GM13977 (cell line): ENCODE data around the gene L3MBTL4.

ENCODE experiments used
- DNase-seq: peaks from one replicate; pipeline ENCODE4 v3.0.0; 2012; ENCODE audit warnings: low spot score
- in situ Hi-C: fragments of 300-500 bp; cut with MboI; formaldehyde crosslinking; loops from one replicate; pipeline ENCODE4 v1.12.0; 2022; ENCODE audit warnings: low sequenced_read_pairs, low pct_unique_long_range_greater_than_20kb, mixed read lengths, inconsistent platforms; ENCODE audit not compliant: unreplicated experiment
- TF ChIP-seq, protein P1 (sequence below): IDR thresholded peaks from 2 replicates; pipeline ENCODE4 v1.5.1; 2012; ENCODE audit warnings: mild to moderate bottlenecking, control low read depth; ENCODE audit not compliant: insufficient read depth; ENCODE audit errors: extremely low read depth, missing control alignments

L3MBTL4 gene

DNA sequence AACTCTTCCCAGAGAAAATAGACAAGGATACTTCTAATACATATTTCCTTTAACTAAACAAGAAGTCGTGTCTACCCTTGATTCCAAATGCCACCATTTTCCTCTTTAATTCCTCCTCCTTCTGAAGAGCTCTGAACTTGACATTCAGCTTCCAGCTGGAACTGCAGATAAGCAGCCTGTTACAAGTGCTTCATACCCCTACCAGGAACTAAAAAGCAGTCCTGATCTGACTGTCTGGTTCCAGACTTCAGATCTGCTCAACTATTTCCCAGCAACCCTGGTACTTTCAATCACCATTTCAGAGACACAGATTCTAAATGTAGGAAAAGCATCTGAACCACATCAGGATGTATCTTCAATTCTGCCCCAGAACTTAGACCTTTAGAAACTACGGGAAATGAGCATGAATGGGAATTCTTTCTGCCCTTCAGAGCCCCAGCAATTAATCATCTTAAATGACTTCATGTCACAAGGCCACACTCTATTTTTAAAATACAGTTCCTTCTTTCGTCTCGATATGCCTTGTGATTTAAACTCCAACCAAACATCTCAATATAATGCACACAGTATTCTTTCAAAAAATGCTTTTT, 159.5 kb downstream of the L3MBTL4 start:
- TF ChIP-seq, protein P1, sequence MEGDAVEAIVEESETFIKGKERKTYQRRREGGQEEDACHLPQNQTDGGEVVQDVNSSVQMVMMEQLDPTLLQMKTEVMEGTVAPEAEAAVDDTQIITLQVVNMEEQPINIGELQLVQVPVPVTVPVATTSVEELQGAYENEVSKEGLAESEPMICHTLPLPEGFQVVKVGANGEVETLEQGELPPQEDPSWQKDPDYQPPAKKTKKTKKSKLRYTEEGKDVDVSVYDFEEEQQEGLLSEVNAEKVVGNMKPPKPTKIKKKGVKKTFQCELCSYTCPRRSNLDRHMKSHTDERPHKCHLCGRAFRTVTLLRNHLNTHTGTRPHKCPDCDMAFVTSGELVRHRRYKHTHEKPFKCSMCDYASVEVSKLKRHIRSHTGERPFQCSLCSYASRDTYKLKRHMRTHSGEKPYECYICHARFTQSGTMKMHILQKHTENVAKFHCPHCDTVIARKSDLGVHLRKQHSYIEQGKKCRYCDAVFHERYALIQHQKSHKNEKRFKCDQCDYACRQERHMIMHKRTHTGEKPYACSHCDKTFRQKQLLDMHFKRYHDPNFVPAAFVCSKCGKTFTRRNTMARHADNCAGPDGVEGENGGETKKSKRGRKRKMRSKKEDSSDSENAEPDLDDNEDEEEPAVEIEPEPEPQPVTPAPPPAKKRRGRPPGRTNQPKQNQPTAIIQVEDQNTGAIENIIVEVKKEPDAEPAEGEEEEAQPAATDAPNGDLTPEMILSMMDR, result no peak
- DNase-seq, result no peak
- in situ Hi-C loops, result no loop called here

DNA sequence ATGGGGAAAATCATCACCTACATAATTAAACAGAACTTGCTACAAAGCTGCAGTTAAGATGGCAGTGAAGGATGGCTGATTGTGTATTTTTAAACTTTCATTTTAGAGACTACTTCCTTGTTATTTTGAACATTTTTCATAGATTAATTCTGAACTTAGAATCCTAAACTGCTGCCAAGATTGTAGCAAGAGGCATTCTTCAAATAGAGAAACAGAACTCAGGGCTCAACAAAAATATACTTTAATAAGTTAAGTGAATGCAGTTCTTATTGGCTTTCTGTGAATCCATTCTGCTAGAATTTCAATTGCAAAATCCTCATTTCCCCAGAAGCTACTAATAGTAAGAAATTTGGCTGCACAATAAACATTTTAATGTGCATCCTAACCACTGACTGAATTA, 160.3 kb downstream of the L3MBTL4 start:
- TF ChIP-seq, protein P1, result no peak
- DNase-seq, result no peak
- in situ Hi-C loops, result no loop called here

DNA sequence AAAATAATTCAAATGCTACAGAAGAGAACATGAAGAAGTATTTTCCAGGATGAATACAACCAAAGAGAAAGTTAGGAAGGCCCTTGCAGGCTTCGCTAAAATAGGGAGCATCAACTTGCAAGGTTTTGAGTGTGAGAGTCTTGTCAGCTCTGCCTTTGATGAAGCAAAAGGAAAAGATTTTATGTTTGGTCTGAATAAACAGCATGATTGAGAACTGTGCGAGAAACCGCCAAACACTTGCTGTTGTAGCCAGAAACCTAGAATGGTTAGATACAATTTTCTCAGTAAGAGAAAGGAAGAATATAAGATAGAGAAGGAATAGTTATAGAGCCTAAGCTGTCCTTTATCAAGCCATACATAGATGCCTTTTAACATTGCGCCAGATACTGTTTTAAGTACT, 163.6 kb downstream of the L3MBTL4 start:
- TF ChIP-seq, protein P1, result no peak
- no peak for DNase-seq
- in situ Hi-C loops, result no loop called here

DNA sequence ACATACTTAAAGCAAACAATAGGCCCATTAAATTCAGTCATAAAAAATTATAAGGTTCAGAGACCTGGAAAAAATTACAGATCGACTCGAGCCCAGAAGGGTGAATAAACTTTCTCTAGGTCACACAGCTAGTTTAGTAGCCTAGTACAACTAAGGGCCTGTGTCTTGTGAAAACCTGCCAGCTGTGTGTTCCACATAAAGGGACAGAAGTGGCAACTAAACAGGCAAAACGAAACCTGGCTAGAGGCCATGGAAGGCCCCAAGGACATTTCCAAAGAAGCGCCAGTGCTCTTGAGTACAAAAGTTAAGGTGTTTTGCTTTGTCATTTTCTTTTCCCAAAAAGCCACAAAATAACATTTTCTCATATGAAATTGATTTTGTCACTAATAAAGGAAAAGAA, 164.9 kb downstream of the L3MBTL4 start:
- TF ChIP-seq, protein P1, result no peak
- in situ Hi-C loops, result no loop called here
- DNase-seq, result no peak

DNA sequence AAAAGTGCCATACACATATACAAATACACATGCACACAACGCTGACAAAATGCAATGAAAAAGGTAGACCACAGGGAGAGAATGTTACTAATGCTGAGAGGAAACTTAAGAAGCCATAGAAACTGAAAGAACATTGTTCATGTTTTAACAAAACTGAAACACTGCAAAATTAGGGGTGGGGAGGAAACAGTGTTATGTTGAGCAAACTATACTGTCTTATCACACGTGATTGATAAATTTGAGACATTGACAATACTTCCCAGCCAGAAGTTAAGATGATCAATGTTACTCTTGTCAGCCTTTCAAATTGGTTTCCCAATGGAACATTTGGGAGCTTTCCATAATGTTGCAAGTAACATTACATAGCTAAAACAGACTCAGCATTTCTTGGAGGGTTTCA, 165.5 kb downstream of the L3MBTL4 start:
- DNase-seq, result peak; percentile 70
- in situ Hi-C loops, result no loop called here
- TF ChIP-seq, protein P1, result no peak

DNA sequence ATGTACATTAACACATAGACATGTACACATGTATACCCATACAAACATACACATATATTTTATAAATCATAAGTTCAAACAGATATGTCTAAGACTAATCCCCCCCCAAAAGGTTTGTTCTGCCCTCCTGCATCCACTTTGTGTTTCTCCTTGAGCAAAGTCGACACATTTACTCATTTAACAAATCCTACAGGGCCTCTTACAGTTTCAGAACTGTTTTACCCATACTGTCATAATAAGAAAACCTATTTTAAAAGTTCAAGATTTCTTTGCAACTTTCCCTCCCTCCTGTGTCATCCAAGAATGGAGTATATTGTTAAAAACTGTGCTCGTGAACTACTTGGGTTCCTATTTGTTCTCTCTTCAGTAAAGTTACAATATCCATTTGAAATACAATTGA, 166.7 kb downstream of the L3MBTL4 start:
- no peak for DNase-seq
- TF ChIP-seq, protein P1, result no peak
- in situ Hi-C loops, result no loop called here

DNA sequence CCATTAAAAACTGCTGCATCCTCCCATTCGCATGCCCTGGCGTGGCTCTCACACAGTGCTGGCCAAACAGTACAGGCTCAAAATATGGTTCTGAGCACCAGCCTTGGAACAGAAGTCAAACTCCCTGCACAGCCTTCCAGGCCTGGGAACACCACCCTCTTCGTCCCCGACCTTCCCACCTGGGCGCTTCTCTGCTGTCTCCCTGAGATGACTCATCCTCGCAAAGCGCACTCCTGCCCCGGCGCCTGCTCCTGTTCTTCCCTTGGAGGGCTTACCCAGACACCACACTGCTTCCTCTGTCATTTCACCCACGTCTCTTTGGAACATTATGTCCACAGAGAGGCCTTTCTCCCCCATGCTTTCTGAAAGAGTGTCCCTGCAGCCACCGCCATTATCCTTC, 172.7 kb downstream of the L3MBTL4 start:
- TF ChIP-seq, protein P1, result no peak
- no peak for DNase-seq
- in situ Hi-C loops, result no loop called here
